ENCODE data around the gene GPR18.

- TF ChIP-seq CTCF (conservative IDR thresholded peaks at IDR 0.05), result no peak
- no peak for TF ChIP-seq ZFX (IDR thresholded peaks at IDR 0.05)
Observed at GRCh38 chr13:99295488-99296252, 37.5 kb upstream of the GPR18 start.
